HL-60/S4 treated with retinoic acid at 250 ng/mL for 4 days and 3 days (cell line): ENCODE measurements around the gene SPATA20.

ENCODE experiments used
- in situ Hi-C: fragments of 300-500 bp; cut with MboI; formaldehyde crosslinking; loops from 2 replicates; pipeline ENCODE4 v1.7.0; 2022; ENCODE audit warnings: low sequenced_read_pairs

SPATA20 gene

GRCh38 chr17:50519141-50519834, 27.7 kb upstream of the SPATA20 start:
- in situ Hi-C loops = no loop called here

GRCh38 chr17:50520483-50520882, 26.5 kb upstream of the SPATA20 start:
- in situ Hi-C loops = no loop called here

- in situ Hi-C loops = no loop called here
Observed at GRCh38 chr17:50521514-50521913, 25.5 kb upstream of the SPATA20 start.

GRCh38 chr17:50522766-50523165, 24.2 kb upstream of the SPATA20 start:
- in situ Hi-C loops = no loop called here

- in situ Hi-C loops = no loop called here
Observed at GRCh38 chr17:50523208-50523607, 23.8 kb upstream of the SPATA20 start.

GRCh38 chr17:50524838-50525237, 22.1 kb upstream of the SPATA20 start:
- in situ Hi-C loops = loop anchor here (25.0 kb wide), 1 partner anchor 437 kb away; no protein-coding TSS in a partner anchor

GRCh38 chr17:50527155-50527762, 19.7 kb upstream of the SPATA20 start:
- in situ Hi-C loops = loop anchor here (25.0 kb wide), 1 partner anchor 435 kb away; no protein-coding TSS in a partner anchor

- in situ Hi-C loops = loop anchor here (25.0 kb wide), 1 partner anchor 434 kb away; no protein-coding TSS in a partner anchor
Observed at GRCh38 chr17:50527949-50528474, 19.0 kb upstream of the SPATA20 start.

GRCh38 chr17:50529849-50530248, 17.1 kb upstream of the SPATA20 start:
- in situ Hi-C loops = loop anchor here (25.0 kb wide), 1 partner anchor 432 kb away; no protein-coding TSS in a partner anchor

GRCh38 chr17:50531428-50532025, 15.4 kb upstream of the SPATA20 start:
- in situ Hi-C loops = loop anchor here (25.0 kb wide), 1 partner anchor 431 kb away; no protein-coding TSS in a partner anchor

- in situ Hi-C loops = loop anchor here (25.0 kb wide), 1 partner anchor 430 kb away; no protein-coding TSS in a partner anchor
Observed at GRCh38 chr17:50532452-50533024, 14.4 kb upstream of the SPATA20 start, which contains the start of gene EPN3. Gene EPN3 (plus strand): TSS chr17:50532735. CDS start chr17:50536557, 3,822 bp downstream.

- in situ Hi-C loops = loop anchor here (25.0 kb wide), 1 partner anchor 429 kb away; no protein-coding TSS in a partner anchor
Observed at GRCh38 chr17:50533185-50533584, 13.8 kb upstream of the SPATA20 start.

- in situ Hi-C loops = loop anchor here (25.0 kb wide), 1 partner anchor 429 kb away; no protein-coding TSS in a partner anchor
Observed at GRCh38 chr17:50533720-50534148, 13.2 kb upstream of the SPATA20 start.

GRCh38 chr17:50534222-50534978, 12.6 kb upstream of the SPATA20 start:
- in situ Hi-C loops = loop anchor here (25.0 kb wide), 1 partner anchor 428 kb away; no protein-coding TSS in a partner anchor

GRCh38 chr17:50534979-50535326, 12.0 kb upstream of the SPATA20 start:
- in situ Hi-C loops = loop anchor here (25.0 kb wide), 1 partner anchor 427 kb away; no protein-coding TSS in a partner anchor

- in situ Hi-C loops = loop anchor here (25.0 kb wide), 1 partner anchor 427 kb away; no protein-coding TSS in a partner anchor
Observed at GRCh38 chr17:50535407-50535806, 11.6 kb upstream of the SPATA20 start.

- in situ Hi-C loops = loop anchor here (25.0 kb wide), 1 partner anchor 425 kb away; no protein-coding TSS in a partner anchor
Observed at GRCh38 chr17:50536683-50537646, 10.0 kb upstream of the SPATA20 start.

GRCh38 chr17:50537721-50538548, 9.0 kb upstream of the SPATA20 start:
- in situ Hi-C loops = loop anchor here (25.0 kb wide), 1 partner anchor 424 kb away; no protein-coding TSS in a partner anchor
